GM12878 (cell line): ENCODE results near the gene RAP1GAP2. TPM values are rescaled to one million over a fixed set of nuclear protein-coding genes. Genes with fewer than 3 reads are reported as not detected.

Experiments used
- ATAC-seq: fragments of 200-7000 bp; cut with Tn5 transposase; 3 replicates; pipeline ENCODE4 v1.9.1; 2020; ENCODE audit warnings: mild to moderate bottlenecking, moderate library complexity
- BruUV-seq: library from RNA; stranded (reverse); fragments of 400-500 nt; replicated peaks from 2 replicates; lab custom pipeline; 2021; lab: Mats Ljungman, UMichigan
- CTCF ChIA-PET: fragments of 300-600 bp; sonication (Branson Sonifier 250); formaldehyde crosslinking; extraction: SDS; loops from one replicate; lab custom pipeline; 2021; ENCODE audit warnings: inconsistent platforms; lab: Yijun Ruan, JAX
- POLR2A ChIA-PET: fragments of 350-600 bp; formaldehyde crosslinking; extraction: SDS; loops from one replicate; lab custom pipeline; 2021; ENCODE audit warnings: inconsistent platforms; lab: Charles Lee
- RAD21 ChIA-PET: fragments of 300-600 bp; sonication (Branson Sonifier 250); formaldehyde crosslinking; loops from one replicate; lab custom pipeline; 2023; ENCODE audit warnings: antibody characterized with exemption; ENCODE audit not compliant: unreplicated experiment; lab: Charles Lee
- SMC1A ChIA-PET: fragments of 300-600 bp; sonication (Branson Sonifier 250); formaldehyde crosslinking; loops from one replicate; lab custom pipeline; 2023; ENCODE audit not compliant: unreplicated experiment, uncharacterized antibody; lab: Charles Lee
- DNase-seq: peaks from one replicate; pipeline ENCODE4 v3.0.0-alpha.2; 2011; ENCODE audit warnings: low read depth, low spot score
- FAIRE-seq: peaks from 3 replicates; lab custom pipeline; 2011; peaks lifted over from hg19 to GRCh38; lab: Jason Lieb, UNC
- H2AFZ ChIP-seq: 2 replicates; pipeline ENCODE4 v1.6.0; 2011; ENCODE audit warnings: low read depth, low read length, control low read depth; ENCODE audit not compliant: control insufficient read depth
- H3K27ac ChIP-seq: 2 replicates; pipeline ENCODE4 v1.5.1; 2011; ENCODE audit warnings: control low read depth; ENCODE audit not compliant: control insufficient read depth, insufficient read depth
- H3K27me3 ChIP-seq, 2 experiments: replicated peaks in 1 of 2; 2 replicates each; pipeline versions ENCODE4 v1.6.0 to v1.6.1; 2011; ENCODE audit warnings: low read length in 1 of 2; ENCODE audit not compliant: control insufficient read depth in 2 of 2, insufficient read depth in 2 of 2
- H3K36me3 ChIP-seq, 2 experiments: 2 replicates each; pipeline ENCODE4 v1.5.1; 2011; ENCODE audit warnings: low read length in 1 of 2; ENCODE audit not compliant: control insufficient read depth in 2 of 2, insufficient read depth in 2 of 2
- H3K4me1 ChIP-seq: 2 replicates; pipeline ENCODE4 v1.6.1; 2011; ENCODE audit warnings: mild to moderate bottlenecking, low read length, moderate library complexity, mixed read lengths; ENCODE audit not compliant: control insufficient read depth, insufficient read depth
- H3K4me2 ChIP-seq: 2 replicates; pipeline ENCODE4 v1.6.0; 2011; ENCODE audit warnings: control low read depth; ENCODE audit not compliant: control insufficient read depth, insufficient read depth
- H3K4me3 ChIP-seq: fragments of 200-600 bp; sonication (generic); 2 replicates; pipeline ENCODE4 v1.5.1; 2016
- H3K79me2 ChIP-seq: 2 replicates; pipeline ENCODE4 v1.6.0; 2011; ENCODE audit warnings: low read length; ENCODE audit not compliant: control insufficient read depth, insufficient read depth
- H3K9ac ChIP-seq: 2 replicates; pipeline ENCODE4 v1.8.0; 2011; ENCODE audit warnings: low read length, control low read depth, mixed read lengths; ENCODE audit not compliant: control insufficient read depth, insufficient read depth
- H3K9me3 ChIP-seq: replicated peaks from 3 replicates; pipeline ENCODE4 v1.5.1; 2011; ENCODE audit warnings: mild to moderate bottlenecking, low read length; ENCODE audit not compliant: control insufficient read depth, insufficient read depth
- H4K20me1 ChIP-seq: 2 replicates; pipeline ENCODE4 v1.6.0; 2011; ENCODE audit not compliant: control insufficient read depth, insufficient read depth
- SREBF2 ChIP-seq: IDR thresholded peaks from 2 replicates; pipeline ENCODE4 v1.6.1; 2012; ENCODE audit warnings: mild to moderate bottlenecking, low read length
- WGBS: methylation state at CpG from one replicate; pipeline ENCODE4 v1.1.6; 2016; ENCODE audit warnings: low lambda C conversion rate; ENCODE audit not compliant: insufficient replicate concordance, insufficient coverage; ENCODE audit errors: missing lambda C conversion rate; 5-methylcytosine and 5-hydroxymethylcytosine counted together
- in situ Hi-C: fragments of 300-500 bp; cut with MboI; formaldehyde crosslinking; loops from 9 replicates; pipeline ENCODE4 v1.14.3; 2018; ENCODE audit warnings: mixed read lengths
- intact Hi-C: fragments of 100-400 bp; cut with micrococcal nuclease; formaldehyde crosslinking; loops from one replicate; pipeline ENCODE4 v1.14.2; 2022; ENCODE audit not compliant: unreplicated experiment
- polyA plus RNA-seq, 11 experiments: library from polyadenylated mRNA; depleted of rRNA in 4 of 11; unstranded in 6 of 11; stranded (reverse) in 5 of 11; fragments of >200 nt; fragmentation: Nextera tagmentation in 4 of 11; fragmentation: Illumina TruSeq in 1 of 11; extraction: Ambion mirVana in 4 of 11; extraction: Trizol in 1 of 11; gene quantifications; 1 replicate in 1 of 11; 2 replicates in 10 of 11; pipeline versions ENCODE4 v1.2.1 to v1.2.3, GENCODE V29; 2011 to 2016; ENCODE audit warnings: inconsistent platforms in 2 of 11, missing spikeins in 2 of 11, low read depth in 1 of 11
- total RNA-seq, 4 experiments: library from RNA; depleted of rRNA in 3 of 4; stranded (reverse); fragments of >200 nt in 3 of 4; fragmentation: Illumina TruSeq in 1 of 4; extraction: Trizol in 1 of 4; gene quantifications; 2 replicates each; pipeline versions ENCODE4 v1.2.1 to v1.2.3, GENCODE V29; 2013 to 2021
- TF ChIP-seq, protein P1 (sequence below): IDR thresholded peaks from 2 replicates; pipeline ENCODE4 v1.6.1; 2012; ENCODE audit warnings: improper control_type of control experiment, low read depth, low read length; ENCODE audit not compliant: insufficient replicate concordance
- TF ChIP-seq, protein P2 (sequence below): fragments of 450-650 bp; IDR thresholded peaks from 2 replicates; pipeline ENCODE4 v1.6.1; 2017; ENCODE audit warnings: mild to moderate bottlenecking, moderate library complexity

RAP1GAP2 gene
- total and polyA plus RNA-seq, 10 of the 15 experiments (the other 5 are each of a cell fraction or from before 2014, with no cell fraction given) = 0.03 to 0.95 (median 0.49) TPM; not detected in 2

GRCh38 chr17:3006801-3007200 is 210.6 kb downstream of the RAP1GAP2 start:
- POLR2A ChIA-PET = no interaction called here
- Histone ChIP-seq H3K27me3 (no peaks in the 10 kb centered on the region), H3K36me3 (no peaks in the 10 kb centered on the region), H3K4me1 (peaks cover 32% of the 10 kb centered on the region), H4K20me1 (no peaks in the 10 kb centered on the region), H3K27ac (no peak overlapping the region), H3K79me2 (no peaks in the 10 kb centered on the region), H3K9ac (no peak overlapping the region), H3K4me2 (no peak overlapping the region), H3K4me3 (no peak overlapping the region), H2AFZ (no peak overlapping the region), H3K9me3 (no peaks in the 10 kb centered on the region)
- WGBS = 29% methylated on average over 4 of the region's 4 CpGs
- BruUV-seq = no TSS peak
- TF ChIP-seq, protein P1, sequence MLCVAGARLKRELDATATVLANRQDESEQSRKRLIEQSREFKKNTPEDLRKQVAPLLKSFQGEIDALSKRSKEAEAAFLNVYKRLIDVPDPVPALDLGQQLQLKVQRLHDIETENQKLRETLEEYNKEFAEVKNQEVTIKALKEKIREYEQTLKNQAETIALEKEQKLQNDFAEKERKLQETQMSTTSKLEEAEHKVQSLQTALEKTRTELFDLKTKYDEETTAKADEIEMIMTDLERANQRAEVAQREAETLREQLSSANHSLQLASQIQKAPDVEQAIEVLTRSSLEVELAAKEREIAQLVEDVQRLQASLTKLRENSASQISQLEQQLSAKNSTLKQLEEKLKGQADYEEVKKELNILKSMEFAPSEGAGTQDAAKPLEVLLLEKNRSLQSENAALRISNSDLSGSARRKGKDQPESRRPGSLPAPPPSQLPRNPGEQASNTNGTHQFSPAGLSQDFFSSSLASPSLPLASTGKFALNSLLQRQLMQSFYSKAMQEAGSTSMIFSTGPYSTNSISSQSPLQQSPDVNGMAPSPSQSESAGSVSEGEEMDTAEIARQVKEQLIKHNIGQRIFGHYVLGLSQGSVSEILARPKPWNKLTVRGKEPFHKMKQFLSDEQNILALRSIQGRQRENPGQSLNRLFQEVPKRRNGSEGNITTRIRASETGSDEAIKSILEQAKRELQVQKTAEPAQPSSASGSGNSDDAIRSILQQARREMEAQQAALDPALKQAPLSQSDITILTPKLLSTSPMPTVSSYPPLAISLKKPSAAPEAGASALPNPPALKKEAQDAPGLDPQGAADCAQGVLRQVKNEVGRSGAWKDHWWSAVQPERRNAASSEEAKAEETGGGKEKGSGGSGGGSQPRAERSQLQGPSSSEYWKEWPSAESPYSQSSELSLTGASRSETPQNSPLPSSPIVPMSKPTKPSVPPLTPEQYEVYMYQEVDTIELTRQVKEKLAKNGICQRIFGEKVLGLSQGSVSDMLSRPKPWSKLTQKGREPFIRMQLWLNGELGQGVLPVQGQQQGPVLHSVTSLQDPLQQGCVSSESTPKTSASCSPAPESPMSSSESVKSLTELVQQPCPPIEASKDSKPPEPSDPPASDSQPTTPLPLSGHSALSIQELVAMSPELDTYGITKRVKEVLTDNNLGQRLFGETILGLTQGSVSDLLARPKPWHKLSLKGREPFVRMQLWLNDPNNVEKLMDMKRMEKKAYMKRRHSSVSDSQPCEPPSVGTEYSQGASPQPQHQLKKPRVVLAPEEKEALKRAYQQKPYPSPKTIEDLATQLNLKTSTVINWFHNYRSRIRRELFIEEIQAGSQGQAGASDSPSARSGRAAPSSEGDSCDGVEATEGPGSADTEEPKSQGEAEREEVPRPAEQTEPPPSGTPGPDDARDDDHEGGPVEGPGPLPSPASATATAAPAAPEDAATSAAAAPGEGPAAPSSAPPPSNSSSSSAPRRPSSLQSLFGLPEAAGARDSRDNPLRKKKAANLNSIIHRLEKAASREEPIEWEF = no peak
- no peak for TF ChIP-seq SREBF2
- TF ChIP-seq, protein P2, sequence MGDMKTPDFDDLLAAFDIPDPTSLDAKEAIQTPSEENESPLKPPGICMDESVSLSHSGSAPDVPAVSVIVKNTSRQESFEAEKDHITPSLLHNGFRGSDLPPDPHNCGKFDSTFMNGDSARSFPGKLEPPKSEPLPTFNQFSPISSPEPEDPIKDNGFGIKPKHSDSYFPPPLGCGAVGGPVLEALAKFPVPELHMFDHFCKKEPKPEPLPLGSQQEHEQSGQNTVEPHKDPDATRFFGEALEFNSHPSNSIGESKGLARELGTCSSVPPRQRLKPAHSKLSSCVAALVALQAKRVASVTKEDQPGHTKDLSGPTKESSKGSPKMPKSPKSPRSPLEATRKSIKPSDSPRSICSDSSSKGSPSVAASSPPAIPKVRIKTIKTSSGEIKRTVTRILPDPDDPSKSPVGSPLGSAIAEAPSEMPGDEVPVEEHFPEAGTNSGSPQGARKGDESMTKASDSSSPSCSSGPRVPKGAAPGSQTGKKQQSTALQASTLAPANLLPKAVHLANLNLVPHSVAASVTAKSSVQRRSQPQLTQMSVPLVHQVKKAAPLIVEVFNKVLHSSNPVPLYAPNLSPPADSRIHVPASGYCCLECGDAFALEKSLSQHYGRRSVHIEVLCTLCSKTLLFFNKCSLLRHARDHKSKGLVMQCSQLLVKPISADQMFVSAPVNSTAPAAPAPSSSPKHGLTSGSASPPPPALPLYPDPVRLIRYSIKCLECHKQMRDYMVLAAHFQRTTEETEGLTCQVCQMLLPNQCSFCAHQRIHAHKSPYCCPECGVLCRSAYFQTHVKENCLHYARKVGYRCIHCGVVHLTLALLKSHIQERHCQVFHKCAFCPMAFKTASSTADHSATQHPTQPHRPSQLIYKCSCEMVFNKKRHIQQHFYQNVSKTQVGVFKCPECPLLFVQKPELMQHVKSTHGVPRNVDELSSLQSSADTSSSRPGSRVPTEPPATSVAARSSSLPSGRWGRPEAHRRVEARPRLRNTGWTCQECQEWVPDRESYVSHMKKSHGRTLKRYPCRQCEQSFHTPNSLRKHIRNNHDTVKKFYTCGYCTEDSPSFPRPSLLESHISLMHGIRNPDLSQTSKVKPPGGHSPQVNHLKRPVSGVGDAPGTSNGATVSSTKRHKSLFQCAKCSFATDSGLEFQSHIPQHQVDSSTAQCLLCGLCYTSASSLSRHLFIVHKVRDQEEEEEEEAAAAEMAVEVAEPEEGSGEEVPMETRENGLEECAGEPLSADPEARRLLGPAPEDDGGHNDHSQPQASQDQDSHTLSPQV = no peak
- SMC1A ChIA-PET = no interaction called here
- CTCF ChIA-PET = no interaction called here
- FAIRE-seq (no peak), ATAC-seq (no peak), DNase-seq (no peak)
- intact Hi-C loops = no loop called here
- in situ Hi-C loops = loop anchor here (25.0 kb wide), 1 partner anchor 594 kb away; the partner anchor contains the start of gene MNT
- RAD21 ChIA-PET = no interaction called here
